HG02970 (cell line): ENCODE data around the gene FBXL16.
"Not testable (repeated sequence)": the region's sequence is repeated elsewhere in the genome, so short reads cannot be mapped to it uniquely, and the experiment has no call there.

Experiments
- ATAC-seq: cut with Tn5 transposase; IDR thresholded peaks from one replicate; pipeline ENCODE4 v1.9.1; 2021; ENCODE audit warnings: mild to moderate bottlenecking, moderate library complexity, moderate number of reproducible peaks; ENCODE audit not compliant: unreplicated experiment, low FRiP score

The FBXL16 gene

GRCh38 chr16:724188-725040, 18.8 kb upstream of the FBXL16 start:
- no peak for ATAC-seq

GRCh38 chr16:723695-724094, 18.1 kb upstream of the FBXL16 start:
- ATAC-seq, result no peak

GRCh38 chr16:722835-723633, 17.4 kb upstream of the FBXL16 start:
- no peak for ATAC-seq

DNA sequence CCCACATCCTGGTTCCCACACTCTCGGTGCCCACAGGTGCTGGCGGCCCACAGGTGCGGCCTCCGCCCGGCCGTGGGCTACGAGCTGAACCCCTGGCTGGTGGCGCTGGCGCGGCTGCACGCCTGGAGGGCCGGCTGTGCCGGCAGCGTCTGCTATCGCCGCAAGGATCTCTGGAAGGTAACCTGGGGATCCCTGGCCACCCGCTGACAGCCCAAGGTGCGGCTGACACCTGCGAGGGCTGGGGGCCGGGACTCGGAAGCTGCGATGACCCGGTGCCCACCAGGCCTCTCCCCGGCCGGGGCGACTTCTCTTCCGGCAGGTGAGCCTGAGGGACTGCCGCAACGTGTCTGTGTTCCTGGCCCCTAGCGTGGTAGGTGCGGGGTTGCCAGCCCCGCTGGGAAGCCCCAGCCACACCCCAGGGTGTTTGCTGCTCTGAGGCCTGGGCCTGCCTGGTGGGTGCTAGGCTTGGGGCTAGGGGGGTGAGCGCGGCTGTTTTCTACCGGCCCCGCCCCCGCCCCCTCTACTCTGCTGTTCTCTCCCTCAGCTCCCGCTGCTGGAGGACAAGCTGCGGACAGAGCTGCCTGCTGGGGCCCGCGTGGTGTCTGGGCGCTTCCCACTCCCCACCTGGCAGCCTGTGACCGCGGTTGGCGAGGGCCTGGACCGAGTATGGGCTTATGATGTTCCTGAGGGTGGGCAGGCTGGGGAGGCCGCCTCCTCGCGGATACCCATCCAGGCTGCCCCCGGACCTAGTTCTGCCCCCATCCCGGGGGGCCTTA, 16.4 kb upstream of the FBXL16 start:
- ATAC-seq, result no peak

DNA sequence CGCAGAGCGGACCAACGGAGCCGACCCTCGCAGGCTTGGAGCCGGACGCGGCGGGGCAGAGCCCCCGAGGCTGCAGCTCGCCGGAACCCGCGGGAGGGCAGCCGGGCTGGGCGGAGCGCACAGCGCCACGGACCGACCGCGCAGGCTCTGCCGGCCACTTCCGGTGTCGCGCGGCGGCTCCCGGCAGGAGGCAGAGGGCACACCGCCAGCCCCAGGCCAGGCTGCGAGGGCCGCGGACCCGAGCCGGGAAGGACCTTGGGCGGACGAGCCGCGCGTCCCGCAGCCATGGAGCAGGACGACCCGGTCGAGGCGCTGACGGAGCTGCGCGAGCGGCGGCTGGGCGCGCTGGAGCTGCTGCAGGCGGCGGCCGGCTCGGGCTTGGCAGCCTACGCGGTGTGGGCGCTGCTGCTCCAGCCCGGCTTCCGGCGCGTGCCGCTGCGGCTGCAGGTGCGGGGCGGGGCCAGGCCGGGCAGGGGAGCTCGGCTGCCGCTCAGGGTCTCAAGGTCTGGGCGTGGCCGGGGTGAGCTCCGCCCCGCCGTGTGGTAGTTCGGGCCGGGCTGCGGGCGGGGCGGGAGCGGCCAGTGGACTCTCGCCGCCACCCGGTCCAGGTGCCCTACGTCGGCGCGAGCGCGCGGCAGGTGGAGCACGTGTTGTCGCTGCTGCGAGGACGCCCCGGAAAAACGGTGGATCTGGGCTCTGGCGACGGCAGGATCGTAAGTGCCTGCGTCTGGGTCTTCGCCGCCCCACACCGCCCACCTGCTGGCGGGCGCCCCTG, 15.6 kb upstream of the FBXL16 start, which contains the start of gene ANTKMT:
Gene ANTKMT (plus strand): TSS at position 157 of the 775 bp plus-strand sequence. CDS start 129 bp downstream, at position 286.
- peak; percentile 67 for ATAC-seq

GRCh38 chr16:720447-720989, 14.9 kb upstream of the FBXL16 start:
- ATAC-seq, result peak; percentile 11

DNA sequence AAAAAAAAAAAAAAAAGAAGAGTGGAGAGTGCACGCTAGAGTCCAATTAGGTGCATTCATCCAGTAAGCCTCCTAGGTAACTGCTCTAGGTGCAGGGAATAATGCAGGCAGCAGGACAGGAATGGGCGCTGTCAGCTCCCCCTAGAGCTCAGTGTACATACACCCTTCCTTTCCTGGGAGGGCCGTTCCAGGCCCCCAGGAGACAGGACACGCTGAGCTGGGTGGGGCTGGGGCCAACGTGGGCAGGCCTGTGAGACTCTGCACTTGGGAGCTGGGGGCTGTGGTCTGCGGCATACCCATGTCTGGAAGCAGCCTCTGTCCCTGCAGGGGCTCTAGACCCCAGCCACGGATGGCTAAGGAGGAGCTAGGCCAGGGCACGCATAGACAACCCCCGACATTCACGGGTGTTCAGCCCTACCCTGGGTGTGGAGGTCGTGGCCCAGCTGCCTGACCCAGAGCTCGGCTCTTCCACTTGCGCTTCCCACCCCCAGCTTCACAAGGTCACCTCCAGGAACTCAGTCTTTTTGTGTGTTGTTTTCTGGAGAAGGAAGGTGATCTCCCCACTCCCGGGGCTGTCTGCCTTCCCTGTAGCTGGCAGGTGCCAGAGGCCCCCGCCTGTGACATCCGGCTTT, 14.3 kb upstream of the FBXL16 start:
- ATAC-seq, result no peak

- ATAC-seq, result no peak
Observed at GRCh38 chr16:718922-719321, 13.3 kb upstream of the FBXL16 start.

- ATAC-seq, result no peak
Observed at GRCh38 chr16:718389-718788, 12.8 kb upstream of the FBXL16 start.

DNA sequence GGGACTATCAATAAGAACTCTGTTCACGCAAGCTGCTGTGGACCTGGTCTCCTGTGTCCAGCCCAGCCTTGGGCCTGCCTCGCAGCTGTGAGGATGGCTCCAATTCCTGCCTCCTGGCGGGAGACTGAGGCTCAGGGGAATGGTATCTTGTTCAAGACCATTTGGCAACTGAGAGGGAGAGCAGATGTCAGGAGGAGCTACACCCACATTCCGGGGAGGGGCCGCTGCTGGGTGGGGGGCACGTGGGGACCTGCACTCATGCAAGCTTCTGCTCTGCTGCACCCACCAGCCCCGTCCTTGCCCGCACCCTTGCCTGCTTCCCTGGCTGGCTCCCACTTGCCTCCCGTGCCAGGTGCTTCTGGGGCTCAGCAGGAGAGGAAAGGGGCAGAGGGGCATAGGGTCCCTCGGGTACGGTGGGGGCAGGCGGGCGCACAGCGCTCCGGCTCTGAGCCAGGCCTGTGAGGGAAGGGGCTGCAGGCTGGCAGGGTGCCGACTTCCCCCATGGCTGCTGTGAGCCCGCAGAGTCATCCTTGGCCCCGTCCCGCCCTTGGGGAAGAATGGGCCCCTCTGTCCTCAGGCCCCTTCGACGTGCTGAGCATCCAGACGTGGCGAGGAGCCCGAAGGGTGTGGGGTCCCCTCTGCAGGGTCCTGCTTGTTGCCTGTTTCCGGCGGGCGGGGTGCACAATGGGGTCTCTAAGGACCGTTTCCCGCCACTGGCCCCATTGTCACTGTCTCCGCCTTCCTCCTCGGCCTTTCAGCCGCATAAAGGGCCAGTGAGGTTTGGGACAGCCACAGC, 12.0 kb upstream of the FBXL16 start:
- no peak for ATAC-seq

GRCh38 chr16:716768-717325, 11.2 kb upstream of the FBXL16 start:
- ATAC-seq, result no peak

GRCh38 chr16:716200-716568, 10.6 kb upstream of the FBXL16 start:
- no peak for ATAC-seq

DNA sequence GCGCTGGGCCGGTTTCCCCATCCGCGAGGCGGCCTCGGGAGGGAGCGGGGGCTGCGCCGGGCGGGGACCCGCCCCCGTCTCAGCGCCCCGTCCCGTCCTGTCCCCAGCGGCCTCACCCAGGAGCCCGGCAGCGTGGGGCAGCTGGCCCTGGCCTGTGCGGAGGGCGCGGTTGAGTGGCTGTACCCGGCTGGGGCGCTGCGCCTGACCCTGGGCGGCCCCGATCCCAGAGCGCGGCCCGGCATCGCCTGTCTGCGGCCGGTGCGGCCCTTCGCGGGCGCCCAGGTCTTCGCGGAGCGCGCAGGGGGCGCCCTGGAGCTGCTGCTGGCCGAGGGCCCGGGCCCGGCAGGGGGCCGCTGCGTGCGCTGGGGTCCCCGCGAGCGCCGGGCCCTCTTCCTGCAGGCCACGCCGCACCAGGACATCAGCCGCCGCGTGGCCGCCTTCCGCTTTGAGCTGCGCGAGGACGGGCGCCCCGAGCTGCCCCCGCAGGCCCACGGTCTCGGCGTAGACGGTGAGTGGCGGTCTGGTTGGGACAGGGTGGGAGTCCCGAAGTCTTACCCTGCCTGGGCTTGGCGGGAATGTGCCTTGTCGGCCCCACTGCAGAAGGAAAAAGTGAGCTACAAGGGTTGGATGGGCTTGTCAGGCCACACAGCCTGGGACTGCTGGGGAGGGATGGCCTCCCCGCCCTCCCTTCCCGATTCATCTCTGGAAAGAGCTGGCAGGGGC, 10.0 kb upstream of the FBXL16 start:
- ATAC-seq, result peak; percentile 13

- peak; percentile 52 for ATAC-seq
Observed at GRCh38 chr16:714558-715476, 9.2 kb upstream of the FBXL16 start, which contains the start of gene METRN. Gene METRN, plus strand, starts transcription at chr16:715118. Its CDS starts 172 bp downstream, at chr16:715290.

GRCh38 chr16:714079-714478, 8.5 kb upstream of the FBXL16 start:
- ATAC-seq, result no peak

DNA sequence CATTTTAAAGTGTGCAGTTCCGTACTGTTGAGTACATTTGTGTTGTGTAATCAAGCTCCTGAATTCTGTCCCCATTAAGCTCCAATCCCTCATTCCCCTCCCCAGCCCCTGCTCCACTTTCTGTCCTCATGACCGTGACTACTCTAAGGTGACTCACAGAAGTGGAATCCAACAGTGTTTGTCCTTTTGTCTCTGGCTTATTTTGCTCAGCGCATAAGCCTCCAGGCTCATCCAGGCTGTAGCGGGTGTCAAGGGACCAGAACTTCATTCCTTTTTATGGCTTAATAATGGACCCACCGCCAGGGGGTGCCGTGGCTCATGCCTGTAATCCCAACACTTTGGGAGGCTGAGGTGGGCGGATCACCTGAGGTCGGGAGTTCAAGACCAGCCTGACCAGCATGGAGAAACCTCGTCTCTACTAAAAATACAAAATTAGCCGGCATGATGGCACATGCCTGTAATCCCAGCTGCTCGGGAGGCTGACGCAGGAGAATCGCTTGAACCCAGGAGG, 7.2 kb upstream of the FBXL16 start:
- not testable (repeated sequence) for ATAC-seq
